HEK293 (cell line): ENCODE data around the gene PINLYP.

Source experiments
- GFI1B ChIP-seq: fragments of 450-650 bp; formaldehyde crosslinking; IDR thresholded peaks from 2 replicates; pipeline ENCODE4 v1.5.1; 2016; ENCODE audit warnings: missing biosample characterization, missing genetic modification characterization
- YY2 ChIP-seq: fragments of 450-650 bp; formaldehyde crosslinking; IDR thresholded peaks from 2 replicates; pipeline ENCODE4 v1.5.1; 2016; ENCODE audit warnings: missing biosample characterization, missing genetic modification characterization
- ZBTB20 ChIP-seq: fragments of 450-650 bp; formaldehyde crosslinking; IDR thresholded peaks from 2 replicates; pipeline ENCODE4 v1.5.1; 2016; ENCODE audit warnings: missing biosample characterization, missing genetic modification characterization
- ZNF19 ChIP-seq: fragments of 450-650 bp; formaldehyde crosslinking; IDR thresholded peaks from 2 replicates; pipeline ENCODE4; 2016; ENCODE audit warnings: missing biosample characterization, missing genetic modification characterization, low read depth
- ZNF2 ChIP-seq: fragments of 450-650 bp; formaldehyde crosslinking; IDR thresholded peaks from 2 replicates; pipeline ENCODE4 v1.5.1; 2016; ENCODE audit warnings: missing biosample characterization, missing genetic modification characterization
- ZNF211 ChIP-seq: fragments of 450-650 bp; formaldehyde crosslinking; IDR thresholded peaks from 2 replicates; pipeline ENCODE4 v1.5.1; 2016; ENCODE audit warnings: low read depth, missing biosample characterization, missing genetic modification characterization
- ZNF223 ChIP-seq: fragments of 450-650 bp; formaldehyde crosslinking; IDR thresholded peaks from 2 replicates; pipeline ENCODE4 v1.5.1; 2016; ENCODE audit warnings: missing biosample characterization, missing genetic modification characterization
- ZNF23 ChIP-seq: fragments of 450-650 bp; formaldehyde crosslinking; IDR thresholded peaks from 2 replicates; pipeline ENCODE4 v1.5.1; 2016; ENCODE audit warnings: missing biosample characterization, missing genetic modification characterization, borderline replicate concordance
- ZNF248 ChIP-seq: fragments of 450-650 bp; formaldehyde crosslinking; IDR thresholded peaks from 2 replicates; pipeline ENCODE4 v1.5.1; 2017; ENCODE audit warnings: missing biosample characterization, missing genetic modification characterization
- ZNF292 ChIP-seq: fragments of 450-650 bp; formaldehyde crosslinking; IDR thresholded peaks from 2 replicates; pipeline ENCODE4 v1.5.1; 2016; ENCODE audit warnings: low read depth, missing biosample characterization, missing genetic modification characterization, borderline replicate concordance
- ZNF341 ChIP-seq: fragments of 450-650 bp; formaldehyde crosslinking; IDR thresholded peaks from 2 replicates; pipeline ENCODE4; 2016; ENCODE audit warnings: low read depth, missing biosample characterization, missing genetic modification characterization
- ZNF423 ChIP-seq: fragments of 450-650 bp; formaldehyde crosslinking; IDR thresholded peaks from 2 replicates; pipeline ENCODE4 v1.5.1; 2016; ENCODE audit warnings: missing biosample characterization, missing genetic modification characterization
- ZNF48 ChIP-seq: fragments of 450-650 bp; formaldehyde crosslinking; IDR thresholded peaks from 2 replicates; pipeline ENCODE4 v1.5.1; 2016; ENCODE audit warnings: missing biosample characterization, missing genetic modification characterization
- ZNF510 ChIP-seq: fragments of 450-650 bp; formaldehyde crosslinking; IDR thresholded peaks from 2 replicates; pipeline ENCODE4 v1.5.1; 2018; ENCODE audit warnings: mild to moderate bottlenecking, missing genetic modification characterization, missing biosample characterization; ENCODE audit not compliant: insufficient replicate concordance
- ZNF530 ChIP-seq: fragments of 450-650 bp; formaldehyde crosslinking; IDR thresholded peaks from 2 replicates; pipeline ENCODE4 v1.5.1; 2016; ENCODE audit warnings: low read depth, missing biosample characterization, missing genetic modification characterization
- ZNF544 ChIP-seq: fragments of 450-650 bp; formaldehyde crosslinking; IDR thresholded peaks from 2 replicates; pipeline ENCODE4 v1.5.0; 2017; ENCODE audit warnings: missing biosample characterization, missing genetic modification characterization
- ZNF585B ChIP-seq: fragments of 450-650 bp; formaldehyde crosslinking; IDR thresholded peaks from 2 replicates; pipeline ENCODE4 v1.5.1; 2016; ENCODE audit warnings: missing biosample characterization, missing genetic modification characterization
- ZNF785 ChIP-seq: fragments of 450-650 bp; formaldehyde crosslinking; IDR thresholded peaks from 2 replicates; pipeline ENCODE4 v1.5.1; 2016; ENCODE audit warnings: missing biosample characterization, missing genetic modification characterization
- ZNF792 ChIP-seq: fragments of 450-650 bp; formaldehyde crosslinking; IDR thresholded peaks from 2 replicates; pipeline ENCODE4 v1.5.1; 2016; ENCODE audit warnings: missing biosample characterization, missing genetic modification characterization
- TF ChIP-seq, protein P1 (sequence below): fragments of 450-650 bp; formaldehyde crosslinking; IDR thresholded peaks from 2 replicates; pipeline ENCODE4 v1.5.1; 2017; ENCODE audit warnings: missing biosample characterization, missing genetic modification characterization
- TF ChIP-seq, protein P2 (sequence below): fragments of 450-650 bp; formaldehyde crosslinking; IDR thresholded peaks from 2 replicates; pipeline ENCODE4 v1.5.1; 2016; ENCODE audit warnings: missing biosample characterization, missing genetic modification characterization, borderline replicate concordance
- TF ChIP-seq, protein P3 (sequence below): fragments of 450-650 bp; formaldehyde crosslinking; conservative IDR thresholded peaks from 2 replicates; pipeline ENCODE4 v1.5.1; 2016; ENCODE audit warnings: low read depth, missing biosample characterization, missing genetic modification characterization
- TF ChIP-seq, protein P4 (sequence below): fragments of 450-650 bp; IDR thresholded peaks from 2 replicates; pipeline ENCODE4 v1.5.1; 2018; ENCODE audit warnings: missing biosample characterization, missing genetic modification characterization

Gene PINLYP

DNA sequence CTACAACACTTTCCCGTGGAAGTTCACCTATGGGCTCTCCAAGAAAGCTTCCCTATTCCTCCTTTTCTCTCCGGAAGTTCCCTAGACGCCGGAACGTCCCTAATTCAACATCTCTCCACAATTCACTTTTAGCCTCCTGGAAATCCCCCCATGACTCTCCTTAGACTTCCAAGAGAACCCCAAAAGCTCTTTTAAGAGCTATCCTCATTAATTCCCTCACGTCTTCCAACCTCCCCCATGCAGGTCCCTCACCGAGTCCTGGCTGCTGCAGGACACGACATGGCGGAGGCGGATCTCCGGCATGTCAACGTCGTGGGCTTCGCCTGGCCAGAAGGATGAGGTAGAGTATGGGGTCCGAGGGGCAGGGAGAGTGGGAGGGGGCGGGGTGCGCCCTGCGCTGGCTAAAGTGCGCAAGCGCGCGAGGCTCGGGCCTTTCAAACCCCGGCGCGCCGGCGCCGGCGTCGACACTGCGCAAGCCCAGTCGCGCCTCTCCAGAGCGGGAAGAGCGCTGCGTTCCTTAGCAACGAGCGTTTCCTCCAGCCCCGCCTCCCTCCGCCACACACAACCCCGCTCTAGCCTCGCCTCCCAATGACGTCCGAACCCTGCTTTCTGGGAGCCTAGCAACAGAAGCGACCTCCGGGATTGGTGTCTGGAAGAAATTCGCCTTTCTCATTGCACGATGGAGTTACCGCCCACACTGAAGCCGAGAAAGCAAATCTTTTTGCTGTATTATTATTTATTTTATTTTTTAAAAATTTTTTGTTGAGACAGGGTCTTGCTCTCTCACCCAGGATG is at the start of gene PINLYP, which contains the start of gene XRCC1 (continued):
- TF ChIP-seq, protein P1, sequence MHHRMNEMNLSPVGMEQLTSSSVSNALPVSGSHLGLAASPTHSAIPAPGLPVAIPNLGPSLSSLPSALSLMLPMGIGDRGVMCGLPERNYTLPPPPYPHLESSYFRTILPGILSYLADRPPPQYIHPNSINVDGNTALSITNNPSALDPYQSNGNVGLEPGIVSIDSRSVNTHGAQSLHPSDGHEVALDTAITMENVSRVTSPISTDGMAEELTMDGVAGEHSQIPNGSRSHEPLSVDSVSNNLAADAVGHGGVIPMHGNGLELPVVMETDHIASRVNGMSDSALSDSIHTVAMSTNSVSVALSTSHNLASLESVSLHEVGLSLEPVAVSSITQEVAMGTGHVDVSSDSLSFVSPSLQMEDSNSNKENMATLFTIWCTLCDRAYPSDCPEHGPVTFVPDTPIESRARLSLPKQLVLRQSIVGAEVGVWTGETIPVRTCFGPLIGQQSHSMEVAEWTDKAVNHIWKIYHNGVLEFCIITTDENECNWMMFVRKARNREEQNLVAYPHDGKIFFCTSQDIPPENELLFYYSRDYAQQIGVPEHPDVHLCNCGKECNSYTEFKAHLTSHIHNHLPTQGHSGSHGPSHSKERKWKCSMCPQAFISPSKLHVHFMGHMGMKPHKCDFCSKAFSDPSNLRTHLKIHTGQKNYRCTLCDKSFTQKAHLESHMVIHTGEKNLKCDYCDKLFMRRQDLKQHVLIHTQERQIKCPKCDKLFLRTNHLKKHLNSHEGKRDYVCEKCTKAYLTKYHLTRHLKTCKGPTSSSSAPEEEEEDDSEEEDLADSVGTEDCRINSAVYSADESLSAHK (tag by site-specific recombination) = no peak
- TF ChIP-seq YY2 (tag by site-specific recombination) (peak; percentile 82), ZNF48 (no peak), ZNF248 (tag by site-specific recombination) (no peak), ZNF530 (tag by site-specific recombination) (no peak), ZNF510 (tag by site-specific recombination) (no peak), ZNF341 (tag by site-specific recombination) (peak; percentile 100), ZNF292 (tag by site-specific recombination) (no peak), ZNF23 (tag by site-specific recombination) (no peak), ZNF544 (tag by site-specific recombination) (no peak), ZNF785 (no peak), ZNF792 (tag by site-specific recombination) (no peak), ZNF223 (tag by site-specific recombination) (no peak), ZNF19 (no peak), GFI1B (tag by site-specific recombination) (no peak), ZBTB20 (tag by site-specific recombination) (no peak; the same call in 1 of the 2 replicates), ZNF585B (tag by site-specific recombination) (no peak), ZNF2 (tag by site-specific recombination) (peak; percentile 78), ZNF211 (tag by site-specific recombination) (no peak), ZNF423 (tag by site-specific recombination) (no peak)
- TF ChIP-seq, protein P2, sequence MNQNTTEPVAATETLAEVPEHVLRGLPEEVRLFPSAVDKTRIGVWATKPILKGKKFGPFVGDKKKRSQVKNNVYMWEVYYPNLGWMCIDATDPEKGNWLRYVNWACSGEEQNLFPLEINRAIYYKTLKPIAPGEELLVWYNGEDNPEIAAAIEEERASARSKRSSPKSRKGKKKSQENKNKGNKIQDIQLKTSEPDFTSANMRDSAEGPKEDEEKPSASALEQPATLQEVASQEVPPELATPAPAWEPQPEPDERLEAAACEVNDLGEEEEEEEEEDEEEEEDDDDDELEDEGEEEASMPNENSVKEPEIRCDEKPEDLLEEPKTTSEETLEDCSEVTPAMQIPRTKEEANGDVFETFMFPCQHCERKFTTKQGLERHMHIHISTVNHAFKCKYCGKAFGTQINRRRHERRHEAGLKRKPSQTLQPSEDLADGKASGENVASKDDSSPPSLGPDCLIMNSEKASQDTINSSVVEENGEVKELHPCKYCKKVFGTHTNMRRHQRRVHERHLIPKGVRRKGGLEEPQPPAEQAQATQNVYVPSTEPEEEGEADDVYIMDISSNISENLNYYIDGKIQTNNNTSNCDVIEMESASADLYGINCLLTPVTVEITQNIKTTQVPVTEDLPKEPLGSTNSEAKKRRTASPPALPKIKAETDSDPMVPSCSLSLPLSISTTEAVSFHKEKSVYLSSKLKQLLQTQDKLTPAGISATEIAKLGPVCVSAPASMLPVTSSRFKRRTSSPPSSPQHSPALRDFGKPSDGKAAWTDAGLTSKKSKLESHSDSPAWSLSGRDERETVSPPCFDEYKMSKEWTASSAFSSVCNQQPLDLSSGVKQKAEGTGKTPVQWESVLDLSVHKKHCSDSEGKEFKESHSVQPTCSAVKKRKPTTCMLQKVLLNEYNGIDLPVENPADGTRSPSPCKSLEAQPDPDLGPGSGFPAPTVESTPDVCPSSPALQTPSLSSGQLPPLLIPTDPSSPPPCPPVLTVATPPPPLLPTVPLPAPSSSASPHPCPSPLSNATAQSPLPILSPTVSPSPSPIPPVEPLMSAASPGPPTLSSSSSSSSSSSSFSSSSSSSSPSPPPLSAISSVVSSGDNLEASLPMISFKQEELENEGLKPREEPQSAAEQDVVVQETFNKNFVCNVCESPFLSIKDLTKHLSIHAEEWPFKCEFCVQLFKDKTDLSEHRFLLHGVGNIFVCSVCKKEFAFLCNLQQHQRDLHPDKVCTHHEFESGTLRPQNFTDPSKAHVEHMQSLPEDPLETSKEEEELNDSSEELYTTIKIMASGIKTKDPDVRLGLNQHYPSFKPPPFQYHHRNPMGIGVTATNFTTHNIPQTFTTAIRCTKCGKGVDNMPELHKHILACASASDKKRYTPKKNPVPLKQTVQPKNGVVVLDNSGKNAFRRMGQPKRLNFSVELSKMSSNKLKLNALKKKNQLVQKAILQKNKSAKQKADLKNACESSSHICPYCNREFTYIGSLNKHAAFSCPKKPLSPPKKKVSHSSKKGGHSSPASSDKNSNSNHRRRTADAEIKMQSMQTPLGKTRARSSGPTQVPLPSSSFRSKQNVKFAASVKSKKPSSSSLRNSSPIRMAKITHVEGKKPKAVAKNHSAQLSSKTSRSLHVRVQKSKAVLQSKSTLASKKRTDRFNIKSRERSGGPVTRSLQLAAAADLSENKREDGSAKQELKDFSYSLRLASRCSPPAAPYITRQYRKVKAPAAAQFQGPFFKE = no peak
- TF ChIP-seq, protein P3, sequence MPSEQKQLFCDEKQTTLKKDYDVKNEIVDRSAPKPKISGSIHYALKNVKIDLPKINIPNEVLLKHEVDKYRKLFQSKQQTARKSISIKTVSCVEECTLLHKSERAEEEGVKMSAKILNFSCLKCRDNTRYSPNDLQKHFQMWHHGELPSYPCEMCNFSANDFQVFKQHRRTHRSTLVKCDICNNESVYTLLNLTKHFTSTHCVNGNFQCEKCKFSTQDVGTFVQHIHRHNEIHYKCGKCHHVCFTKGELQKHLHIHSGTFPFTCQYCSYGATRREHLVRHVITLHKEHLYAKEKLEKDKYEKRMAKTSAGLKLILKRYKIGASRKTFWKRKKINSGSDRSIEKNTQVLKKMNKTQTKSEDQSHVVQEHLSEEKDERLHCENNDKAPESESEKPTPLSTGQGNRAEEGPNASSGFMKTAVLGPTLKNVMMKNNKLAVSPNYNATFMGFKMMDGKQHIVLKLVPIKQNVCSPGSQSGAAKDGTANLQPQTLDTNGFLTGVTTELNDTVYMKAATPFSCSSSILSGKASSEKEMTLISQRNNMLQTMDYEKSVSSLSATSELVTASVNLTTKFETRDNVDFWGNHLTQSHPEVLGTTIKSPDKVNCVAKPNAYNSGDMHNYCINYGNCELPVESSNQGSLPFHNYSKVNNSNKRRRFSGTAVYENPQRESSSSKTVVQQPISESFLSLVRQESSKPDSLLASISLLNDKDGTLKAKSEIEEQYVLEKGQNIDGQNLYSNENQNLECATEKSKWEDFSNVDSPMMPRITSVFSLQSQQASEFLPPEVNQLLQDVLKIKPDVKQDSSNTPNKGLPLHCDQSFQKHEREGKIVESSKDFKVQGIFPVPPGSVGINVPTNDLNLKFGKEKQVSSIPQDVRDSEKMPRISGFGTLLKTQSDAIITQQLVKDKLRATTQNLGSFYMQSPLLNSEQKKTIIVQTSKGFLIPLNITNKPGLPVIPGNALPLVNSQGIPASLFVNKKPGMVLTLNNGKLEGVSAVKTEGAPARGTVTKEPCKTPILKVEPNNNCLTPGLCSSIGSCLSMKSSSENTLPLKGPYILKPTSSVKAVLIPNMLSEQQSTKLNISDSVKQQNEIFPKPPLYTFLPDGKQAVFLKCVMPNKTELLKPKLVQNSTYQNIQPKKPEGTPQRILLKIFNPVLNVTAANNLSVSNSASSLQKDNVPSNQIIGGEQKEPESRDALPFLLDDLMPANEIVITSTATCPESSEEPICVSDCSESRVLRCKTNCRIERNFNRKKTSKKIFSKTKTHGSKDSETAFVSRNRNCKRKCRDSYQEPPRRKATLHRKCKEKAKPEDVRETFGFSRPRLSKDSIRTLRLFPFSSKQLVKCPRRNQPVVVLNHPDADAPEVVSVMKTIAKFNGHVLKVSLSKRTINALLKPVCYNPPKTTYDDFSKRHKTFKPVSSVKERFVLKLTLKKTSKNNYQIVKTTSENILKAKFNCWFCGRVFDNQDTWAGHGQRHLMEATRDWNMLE = peak; percentile 41; the same call in 1 of the 2 replicates
- TF ChIP-seq, protein P4, sequence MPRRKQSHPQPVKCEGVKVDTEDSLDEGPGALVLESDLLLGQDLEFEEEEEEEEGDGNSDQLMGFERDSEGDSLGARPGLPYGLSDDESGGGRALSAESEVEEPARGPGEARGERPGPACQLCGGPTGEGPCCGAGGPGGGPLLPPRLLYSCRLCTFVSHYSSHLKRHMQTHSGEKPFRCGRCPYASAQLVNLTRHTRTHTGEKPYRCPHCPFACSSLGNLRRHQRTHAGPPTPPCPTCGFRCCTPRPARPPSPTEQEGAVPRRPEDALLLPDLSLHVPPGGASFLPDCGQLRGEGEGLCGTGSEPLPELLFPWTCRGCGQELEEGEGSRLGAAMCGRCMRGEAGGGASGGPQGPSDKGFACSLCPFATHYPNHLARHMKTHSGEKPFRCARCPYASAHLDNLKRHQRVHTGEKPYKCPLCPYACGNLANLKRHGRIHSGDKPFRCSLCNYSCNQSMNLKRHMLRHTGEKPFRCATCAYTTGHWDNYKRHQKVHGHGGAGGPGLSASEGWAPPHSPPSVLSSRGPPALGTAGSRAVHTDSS = peak; percentile 87
